Fibroblast of skin of left biceps (primary cell): Measurements from ENCODE around the gene PAX5.
"Not testable (repeated sequence)": the region's sequence is repeated elsewhere in the genome, so short reads cannot be mapped to it uniquely, and the experiment has no call there.

Experiments used
- DNase-seq, 2 experiments: peaks; one replicate each; pipeline ENCODE4 v3.0.0-alpha.2; 2013; ENCODE audit warnings: low read depth in 2 of 2

The PAX5 gene

GRCh38 chr9:36881316-36881715, 152.8 kb downstream of the PAX5 start:
- no peak for DNase-seq

GRCh38 chr9:36880075-36880474, 154.0 kb downstream of the PAX5 start:
- DNase-seq, result no peak

- no peak for DNase-seq
These were observed 154.8 kb downstream of the PAX5 start for GRCh38 chr9:36878986-36879982.

GRCh38 chr9:36877239-36877638, 156.8 kb downstream of the PAX5 start:
- no peak for DNase-seq

GRCh38 chr9:36876056-36876455, 158.0 kb downstream of the PAX5 start:
- DNase-seq, result no peak

- no peak for DNase-seq
These were observed 159.1 kb downstream of the PAX5 start for GRCh38 chr9:36874921-36875320.

GRCh38 chr9:36874261-36874660, 159.8 kb downstream of the PAX5 start:
- DNase-seq, result no peak

- DNase-seq, result no peak
These were observed 160.7 kb downstream of the PAX5 start for GRCh38 chr9:36873247-36873875.

GRCh38 chr9:36872641-36873040, 161.4 kb downstream of the PAX5 start:
- no peak for DNase-seq

- DNase-seq, result no peak
These were observed 162.5 kb downstream of the PAX5 start for GRCh38 chr9:36871606-36872005.

GRCh38 chr9:36870960-36871359, 163.1 kb downstream of the PAX5 start:
- DNase-seq, result no peak

GRCh38 chr9:36869605-36870004, 164.5 kb downstream of the PAX5 start:
- DNase-seq, result not testable (repeated sequence)

- DNase-seq, result no peak
These were observed 165.3 kb downstream of the PAX5 start for GRCh38 chr9:36868586-36869282.

- DNase-seq, result no peak
These were observed 166.2 kb downstream of the PAX5 start for GRCh38 chr9:36867672-36868471.

- DNase-seq, result no peak
These were observed 166.8 kb downstream of the PAX5 start for GRCh38 chr9:36867241-36867640.

GRCh38 chr9:36866840-36867239, 167.2 kb downstream of the PAX5 start:
- no peak for DNase-seq

- no peak for DNase-seq
These were observed 168.1 kb downstream of the PAX5 start for GRCh38 chr9:36865731-36866635.

- no peak for DNase-seq
These were observed 169.3 kb downstream of the PAX5 start for GRCh38 chr9:36864491-36865410.
